GM19023 (cell line): ENCODE data around the gene MATN1.

ENCODE experiments used
- ATAC-seq: cut with Tn5 transposase; IDR thresholded peaks from one replicate; pipeline ENCODE4 v1.9.1; 2021; ENCODE audit warnings: mild to moderate bottlenecking, moderate library complexity; ENCODE audit not compliant: unreplicated experiment

Gene MATN1

DNA sequence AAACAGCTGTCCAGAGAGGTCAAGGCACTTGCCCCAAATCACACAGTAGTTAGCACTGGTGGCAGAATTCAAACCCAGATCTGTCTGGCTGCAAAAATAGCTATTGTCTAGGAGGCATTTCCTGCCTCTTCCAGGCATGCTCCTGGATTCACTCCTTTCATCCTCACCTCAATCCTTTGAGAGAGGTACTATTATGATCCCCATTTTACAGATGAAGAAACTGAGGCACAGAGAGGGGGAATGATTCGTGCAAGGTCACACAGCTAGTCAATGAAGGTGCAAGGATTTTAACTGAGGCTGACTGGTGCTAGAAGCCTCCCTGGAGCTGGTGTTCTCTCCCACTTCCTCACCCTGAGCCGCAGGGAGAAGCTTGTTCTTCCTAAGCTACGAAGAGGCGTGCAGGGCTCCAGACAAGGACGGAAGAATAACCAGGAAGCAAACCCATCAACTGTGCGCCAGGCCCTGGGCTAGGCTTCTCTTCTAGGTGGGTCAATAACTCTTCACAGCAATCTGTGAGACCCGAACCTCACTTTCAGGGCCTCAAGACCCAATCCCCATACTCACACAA lies 34.8 kb upstream of the MATN1 start:
- ATAC-seq = no peak

DNA sequence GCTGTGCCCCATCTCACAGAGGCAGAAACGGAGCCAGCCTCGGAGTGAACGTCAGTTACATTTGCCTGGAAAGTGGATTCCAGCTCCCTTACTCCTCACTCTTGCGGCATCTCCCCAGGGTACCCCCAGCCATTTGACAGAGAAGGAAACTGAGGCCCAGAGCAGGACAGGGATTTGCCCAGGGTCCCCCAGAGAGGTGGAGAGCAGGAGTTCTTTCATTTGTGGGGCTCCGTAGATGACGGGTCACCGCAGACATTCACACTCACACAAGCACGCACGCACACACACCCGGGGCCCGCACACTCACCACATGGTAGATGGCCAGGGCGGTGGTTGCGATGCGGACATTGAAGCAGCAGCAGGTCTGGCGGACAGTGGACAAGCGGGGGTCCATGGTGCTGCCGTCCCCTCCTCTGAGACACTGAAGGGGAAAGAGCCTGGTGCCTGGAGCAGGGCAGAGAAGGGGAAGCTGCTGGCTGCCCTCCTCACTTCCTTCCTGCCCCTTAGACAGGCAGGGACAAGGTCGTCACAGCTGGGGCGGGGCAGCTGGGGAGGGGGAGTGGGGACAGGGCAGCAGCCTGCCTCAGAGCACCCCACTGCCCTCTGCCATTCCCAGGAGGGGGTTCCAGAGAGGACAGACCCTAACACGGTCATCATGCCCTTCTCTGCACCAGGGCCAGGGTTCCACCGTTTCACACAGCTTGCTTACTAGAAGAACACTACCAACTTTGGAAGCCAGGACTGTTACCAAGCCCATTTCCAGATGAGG lies 34.2 kb upstream of the MATN1 start, which contains the start of gene LAPTM5:
LAPTM5 (minus strand) TSS at position 423 of the 769 bp plus-strand sequence; CDS start at position 394, 29 bp downstream.
- no peak for ATAC-seq

DNA sequence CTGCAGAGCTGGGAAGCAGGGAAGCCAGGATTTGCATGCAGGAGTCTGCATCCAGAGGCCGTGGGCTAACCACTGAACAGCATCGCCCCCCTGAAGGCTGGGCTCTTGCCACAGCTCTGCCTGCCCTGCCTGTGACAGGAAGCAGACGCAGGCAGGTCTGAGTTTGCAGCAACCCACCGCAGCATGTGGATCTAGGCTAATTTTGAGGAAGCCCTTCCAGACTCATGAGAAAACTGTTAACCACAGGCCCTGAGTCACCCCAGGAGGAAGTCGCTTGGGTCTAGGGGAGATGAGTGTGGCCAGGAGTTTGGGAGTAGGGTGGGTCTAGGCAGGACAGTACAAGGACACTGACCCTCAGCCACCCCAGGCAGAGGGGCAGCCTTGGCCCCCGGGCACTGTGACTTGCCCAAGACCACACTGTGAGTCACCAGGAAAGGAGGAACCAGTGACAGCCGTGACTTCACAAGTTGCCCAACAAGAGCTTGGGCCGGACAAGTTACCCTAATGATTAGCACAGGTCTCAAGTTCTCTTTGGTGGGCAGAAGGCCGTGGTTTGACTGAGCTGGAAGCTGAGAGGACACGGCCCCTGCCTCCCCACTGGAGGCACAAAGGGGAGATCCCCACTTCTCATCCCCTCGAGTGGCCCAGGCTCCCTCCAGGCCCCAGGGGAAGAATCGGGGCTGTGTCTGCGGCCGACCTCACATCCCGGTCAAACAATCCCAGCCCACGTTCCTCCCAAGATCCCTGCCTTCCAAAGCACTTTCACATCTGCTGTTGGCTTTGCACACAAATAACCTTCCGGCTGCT lies 33.4 kb upstream of the MATN1 start:
- no peak for ATAC-seq

GRCh38 chr1:30756206-30756544 lies 32.8 kb upstream of the MATN1 start:
- ATAC-seq = no peak

DNA sequence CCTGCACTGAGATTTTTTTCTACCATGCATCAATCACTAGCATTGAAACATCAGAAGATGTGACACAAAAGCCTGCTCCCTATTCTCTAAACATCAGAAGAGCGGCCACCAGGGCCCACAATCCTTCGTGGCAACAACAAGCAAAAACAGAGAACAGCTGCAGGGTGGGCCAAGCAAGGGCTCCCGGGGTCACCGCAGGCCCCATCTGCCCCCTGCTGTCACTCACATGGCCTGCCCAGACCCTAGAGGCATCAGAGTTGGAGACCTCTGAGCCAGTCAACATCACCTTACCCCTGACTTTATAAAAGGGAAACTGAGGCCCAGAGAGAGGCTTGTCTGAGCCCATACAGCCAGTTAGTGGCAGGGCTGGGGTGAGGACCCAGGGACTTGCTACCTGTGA lies 32.4 kb upstream of the MATN1 start:
- no peak for ATAC-seq

DNA sequence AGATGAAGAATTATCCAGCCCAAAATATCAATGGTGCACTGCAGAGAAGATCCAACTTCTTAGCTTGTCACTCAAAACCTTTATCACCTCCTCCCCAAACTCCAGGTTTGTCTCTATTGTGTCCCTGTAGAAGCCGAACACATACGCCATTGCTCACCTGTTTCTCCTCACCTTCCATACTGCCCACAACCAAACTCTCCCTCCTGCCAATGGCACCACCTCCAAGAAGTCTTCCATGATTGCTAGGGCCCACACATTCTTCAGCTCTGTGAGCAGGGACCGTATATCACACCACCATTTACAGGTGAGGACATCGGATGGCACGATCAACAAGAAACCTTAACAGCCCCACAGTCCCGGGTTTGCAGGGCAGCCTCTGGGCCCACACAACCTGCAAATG lies 31.9 kb upstream of the MATN1 start:
- ATAC-seq = no peak

DNA sequence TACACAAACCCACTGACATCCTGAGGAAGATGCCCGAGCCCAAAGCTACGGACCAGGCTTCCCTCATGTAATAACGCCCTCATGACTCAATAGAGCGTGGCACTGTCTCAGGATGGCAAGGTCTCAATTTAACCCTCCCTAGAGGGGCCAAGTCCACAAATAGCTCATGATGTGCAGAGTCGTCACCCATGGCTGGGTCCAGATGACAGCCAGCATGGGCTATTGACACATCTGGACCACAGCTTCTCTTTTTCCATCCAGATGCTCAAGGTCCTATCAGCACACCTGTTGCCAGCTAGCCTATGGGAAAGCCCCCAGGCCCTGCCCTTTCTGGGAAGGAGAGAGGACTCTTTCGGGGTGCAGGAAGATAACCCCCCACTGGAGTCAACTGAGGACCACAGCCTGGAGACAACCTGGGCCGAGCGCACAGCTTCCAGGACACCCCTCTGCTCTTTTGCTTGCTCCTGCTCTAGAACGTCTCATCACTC lies 31.3 kb upstream of the MATN1 start:
- ATAC-seq = peak; percentile 44

GRCh38 chr1:30753660-30754123 lies 30.3 kb upstream of the MATN1 start:
- ATAC-seq = no peak

DNA sequence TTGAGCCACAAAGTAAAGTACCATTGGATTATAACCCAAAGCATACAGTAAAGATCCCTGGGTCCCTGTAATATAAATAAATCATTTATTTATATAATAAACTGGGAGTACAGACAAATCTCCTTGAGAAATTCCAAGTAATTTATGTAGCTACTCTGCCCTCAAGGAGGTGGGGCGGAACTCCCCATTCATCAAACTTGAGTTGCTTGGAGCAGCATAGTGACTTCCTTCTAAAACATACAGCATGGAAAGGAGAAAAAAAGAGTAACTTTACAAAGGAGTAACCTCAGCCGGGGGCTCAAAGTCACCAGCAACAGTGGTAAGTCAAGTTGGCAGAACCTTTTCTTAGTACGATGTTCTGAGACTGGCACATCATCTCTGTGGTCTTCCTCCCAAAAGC lies 29.7 kb upstream of the MATN1 start:
- no peak for ATAC-seq

GRCh38 chr1:30752651-30752908 lies 29.2 kb upstream of the MATN1 start:
- no peak for ATAC-seq

- no peak for ATAC-seq
These were observed 28.7 kb upstream of the MATN1 start for GRCh38 chr1:30751830-30752650.

DNA sequence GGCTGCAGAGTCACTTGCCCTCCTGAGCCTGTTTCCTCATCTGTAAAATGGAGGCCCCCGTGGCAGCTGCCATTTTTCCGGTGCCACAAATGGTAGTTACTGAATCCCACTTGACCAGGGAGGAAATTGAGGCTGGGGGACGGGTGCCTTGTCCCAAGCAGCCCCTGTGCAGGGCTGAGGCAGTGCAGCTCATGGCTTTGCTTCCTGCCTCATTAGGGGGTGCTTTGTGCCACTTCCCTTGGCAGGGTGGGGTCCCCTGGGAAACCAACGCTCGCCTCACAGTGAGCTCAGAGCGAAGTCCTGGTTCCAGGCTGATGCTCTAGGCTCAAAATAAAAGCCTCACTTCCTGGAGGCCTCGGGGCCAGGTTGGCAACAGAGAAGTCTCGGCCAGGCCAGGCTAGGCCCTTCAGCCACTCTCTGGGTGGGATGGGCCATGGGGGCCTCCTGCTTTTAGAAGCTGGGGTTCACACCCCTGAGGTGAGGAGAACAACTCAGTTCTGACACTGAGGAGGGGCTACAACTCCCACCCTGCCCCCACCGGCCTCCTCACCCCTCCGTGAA lies 27.4 kb upstream of the MATN1 start:
- no peak for ATAC-seq

- no peak for ATAC-seq
These were observed 26.6 kb upstream of the MATN1 start for GRCh38 chr1:30749691-30750583.

DNA sequence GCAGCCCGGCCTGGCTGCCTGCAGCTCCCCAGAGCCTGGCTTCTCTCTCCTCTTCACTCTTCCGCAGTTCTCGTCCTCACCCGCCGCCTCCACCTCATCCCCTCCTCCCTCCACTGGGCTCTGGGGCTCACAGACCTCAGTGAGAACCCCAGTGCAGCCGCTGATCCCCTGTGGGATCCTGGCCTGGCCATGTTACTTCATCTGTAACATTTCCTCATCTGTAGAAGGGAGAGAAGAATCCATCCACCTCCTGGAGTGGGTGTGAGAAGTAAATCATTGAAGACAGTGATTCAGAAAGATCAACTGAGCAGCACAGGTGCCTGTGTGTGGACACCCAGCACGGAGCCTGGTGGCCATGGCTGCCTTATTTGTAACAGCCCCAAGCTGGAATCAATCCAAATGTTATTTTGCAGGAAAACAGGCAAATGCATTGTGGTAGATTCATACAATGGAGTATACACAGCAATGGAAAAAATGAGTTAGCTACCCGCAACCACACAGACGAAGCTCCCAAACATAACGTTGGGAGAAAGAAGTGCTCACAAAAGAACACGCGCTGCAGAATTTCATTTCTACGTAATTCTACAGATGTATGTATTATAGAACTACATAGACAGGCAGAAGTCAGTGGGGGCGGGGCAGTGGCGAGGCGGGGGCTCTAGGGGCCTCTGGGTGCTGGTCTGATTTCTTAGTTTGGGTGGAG lies 25.5 kb upstream of the MATN1 start:
- ATAC-seq = no peak

GRCh38 chr1:30748098-30748698 lies 24.8 kb upstream of the MATN1 start:
- no peak for ATAC-seq

DNA sequence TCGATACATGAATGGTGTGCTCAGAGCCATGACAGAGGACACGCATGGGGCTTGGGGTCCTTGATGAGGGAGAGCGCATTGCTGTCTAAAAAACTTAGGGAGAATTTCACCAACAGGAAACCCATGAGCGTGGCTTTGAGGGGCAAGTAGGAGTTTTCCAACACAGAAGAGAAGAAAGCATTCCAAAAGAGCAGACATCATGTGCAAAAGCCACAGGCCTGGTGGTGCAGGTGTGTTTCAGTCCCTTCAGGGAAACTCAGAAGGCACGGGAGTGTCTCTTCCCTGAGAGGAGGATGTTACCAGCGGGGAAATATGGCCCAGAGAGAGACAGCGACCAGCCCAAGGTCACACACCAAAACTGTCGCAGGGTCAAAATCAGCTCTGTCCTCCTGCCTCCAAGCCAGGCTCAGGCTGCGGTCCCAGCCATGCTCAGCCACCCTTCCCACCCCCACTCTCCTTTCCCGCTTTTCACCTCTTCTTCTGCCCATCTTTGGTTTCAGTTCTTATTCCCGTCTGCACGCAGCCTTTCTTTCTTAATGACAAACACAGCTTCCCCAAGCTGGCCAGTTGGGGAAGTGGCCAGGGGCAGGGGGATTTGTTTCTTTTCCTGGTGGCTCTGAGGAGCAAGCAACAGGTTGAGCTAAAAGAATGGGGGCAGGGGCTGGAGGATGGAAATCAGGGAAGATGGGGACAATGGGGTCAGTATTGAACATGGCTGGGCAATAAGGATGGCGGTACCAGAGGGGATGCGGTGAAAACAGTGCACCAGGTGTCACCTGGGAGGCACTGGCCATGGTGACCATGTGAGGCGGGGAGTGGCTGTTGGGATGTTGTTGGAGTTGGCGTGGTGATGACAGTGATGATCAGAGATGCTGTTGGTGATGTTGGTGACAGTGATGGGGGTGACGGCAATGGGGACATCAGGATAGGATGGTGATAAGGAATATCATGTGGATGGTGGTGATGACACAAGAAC lies 23.9 kb upstream of the MATN1 start:
- no peak for ATAC-seq

- ATAC-seq = no peak
These were observed 23.0 kb upstream of the MATN1 start for GRCh38 chr1:30746212-30747032.
